ENCODE data around the gene AQP12A. TPM values are rescaled to one million over a fixed set of nuclear protein-coding genes. Genes with fewer than 3 reads are reported as not detected.

AQP12A gene
- polyA plus RNA-seq, 1 of the 3 experiments (the other 2 are of a cell fraction) = not detected

DNA sequence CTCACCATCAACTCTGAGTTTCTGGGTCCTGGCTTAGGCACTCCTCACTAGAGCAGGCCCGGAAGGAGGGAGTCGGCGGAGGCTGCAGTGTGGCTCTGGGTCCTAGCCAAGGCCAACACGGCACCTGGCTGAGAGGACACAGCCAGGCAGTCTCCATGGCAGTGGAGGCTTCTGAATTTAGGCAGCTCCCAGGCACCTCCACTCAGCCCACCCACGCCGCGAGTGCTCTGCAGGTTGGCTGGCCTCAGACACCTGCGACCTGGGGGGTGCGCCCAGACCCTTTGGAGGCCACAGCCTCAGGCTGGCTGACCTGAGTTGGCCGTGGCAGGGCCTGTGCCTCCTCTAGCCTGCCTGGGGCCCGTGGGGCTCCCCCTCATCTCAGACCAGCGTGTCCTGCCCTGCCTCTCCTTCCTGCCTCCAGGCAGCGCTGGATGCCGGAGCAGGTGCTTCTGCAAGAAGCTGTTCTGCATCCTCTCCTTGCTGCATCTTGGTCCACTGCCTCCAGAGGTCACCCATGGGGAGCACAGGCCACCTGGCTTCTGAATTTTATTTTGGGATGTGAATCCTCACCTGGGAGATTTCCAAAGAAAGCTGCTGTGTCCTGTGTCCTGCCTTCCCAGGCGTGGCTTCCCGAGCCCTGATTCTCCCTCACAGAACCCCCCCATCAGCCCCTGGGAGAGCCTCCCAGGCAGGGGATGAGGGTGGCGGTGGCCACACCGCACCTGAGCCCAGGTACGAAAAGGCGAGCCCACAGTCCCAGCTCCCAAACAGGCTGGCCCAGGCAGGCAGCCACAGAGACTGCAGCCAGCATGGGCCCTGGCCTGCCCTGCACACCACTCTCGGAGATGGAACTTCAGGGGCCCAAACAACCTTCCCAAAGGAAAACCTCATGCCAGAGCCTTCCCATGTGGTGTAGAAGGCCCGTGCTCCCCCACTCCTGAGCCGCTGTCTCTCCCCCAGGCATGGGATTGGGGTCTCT lies 23.4 kb downstream of the AQP12A start:
- 36% methylated on average over 6 of the region's 23 CpGs for WGBS (ENCODE audit: low lambda C conversion rate)
- Histone ChIP-seq H3K4me1 (ENCODE audit: control insufficient read depth in 1 of 2, insufficient read depth in 2 of 2, low read depth in 1 of 2, low read length in 1 of 2) (peaks cover 0 to 19% of the 10 kb centered on the region in 2 experiments; a peak in 1 of 4 replicates), H3K27me3 (ENCODE audit: insufficient read depth) (no peaks in the 10 kb centered on the region), H3K36me3 (replicated peaks in 1 of 2; ENCODE audit: control insufficient read depth in 1 of 2, insufficient read depth in 2 of 2, low read length in 1 of 2) (no peaks in the 10 kb centered on the region), H3K9me3 (no peaks in the 10 kb centered on the region), H4K20me1 (ENCODE audit: insufficient read depth) (no peaks in the 10 kb centered on the region), H2AFZ (ENCODE audit: low read depth) (no peak overlapping the region), H3F3A (replicated peaks; ENCODE audit: insufficient read depth) (no peaks in the 10 kb centered on the region), H3K4me2 (no peak overlapping the region), H3K9me2 (no peaks in the 10 kb centered on the region), H3K4me3 (ENCODE audit: low read depth in 2 of 2, low read length in 1 of 2) (no peak overlapping the region), H3K79me2 (ENCODE audit: insufficient read depth) (no peaks in the 10 kb centered on the region), H3K27ac (ENCODE audit: low read depth in 2 of 2, low read length in 1 of 2) (no peak overlapping the region; a peak in 1 of 4 replicates), H3K9ac (no peak overlapping the region)
- CTCF ChIA-PET = interaction anchor here (0.9 to 3.3 kb wide), 4 partner anchors 10 to 126 kb away, joined by 3 to 9 read pairs (median 6); no protein-coding TSS in a partner anchor
- no peak for DNase-seq
- POLR2A ChIA-PET = no interaction called here
- no peak for TF ChIP-seq EP300 (IDR thresholded peaks at IDR 0.05; ENCODE audit: borderline replicate concordance in 1 of 2, low read depth in 1 of 2, low read length in 1 of 2)
- no peak for TF ChIP-seq FOXJ3 (CRISPR knock-in tag; IDR thresholded peaks at IDR 0.05)
- no peak for TF ChIP-seq RFX5 (IDR thresholded peaks at IDR 0.05; ENCODE audit: low read length)
- TF ChIP-seq, protein P1, sequence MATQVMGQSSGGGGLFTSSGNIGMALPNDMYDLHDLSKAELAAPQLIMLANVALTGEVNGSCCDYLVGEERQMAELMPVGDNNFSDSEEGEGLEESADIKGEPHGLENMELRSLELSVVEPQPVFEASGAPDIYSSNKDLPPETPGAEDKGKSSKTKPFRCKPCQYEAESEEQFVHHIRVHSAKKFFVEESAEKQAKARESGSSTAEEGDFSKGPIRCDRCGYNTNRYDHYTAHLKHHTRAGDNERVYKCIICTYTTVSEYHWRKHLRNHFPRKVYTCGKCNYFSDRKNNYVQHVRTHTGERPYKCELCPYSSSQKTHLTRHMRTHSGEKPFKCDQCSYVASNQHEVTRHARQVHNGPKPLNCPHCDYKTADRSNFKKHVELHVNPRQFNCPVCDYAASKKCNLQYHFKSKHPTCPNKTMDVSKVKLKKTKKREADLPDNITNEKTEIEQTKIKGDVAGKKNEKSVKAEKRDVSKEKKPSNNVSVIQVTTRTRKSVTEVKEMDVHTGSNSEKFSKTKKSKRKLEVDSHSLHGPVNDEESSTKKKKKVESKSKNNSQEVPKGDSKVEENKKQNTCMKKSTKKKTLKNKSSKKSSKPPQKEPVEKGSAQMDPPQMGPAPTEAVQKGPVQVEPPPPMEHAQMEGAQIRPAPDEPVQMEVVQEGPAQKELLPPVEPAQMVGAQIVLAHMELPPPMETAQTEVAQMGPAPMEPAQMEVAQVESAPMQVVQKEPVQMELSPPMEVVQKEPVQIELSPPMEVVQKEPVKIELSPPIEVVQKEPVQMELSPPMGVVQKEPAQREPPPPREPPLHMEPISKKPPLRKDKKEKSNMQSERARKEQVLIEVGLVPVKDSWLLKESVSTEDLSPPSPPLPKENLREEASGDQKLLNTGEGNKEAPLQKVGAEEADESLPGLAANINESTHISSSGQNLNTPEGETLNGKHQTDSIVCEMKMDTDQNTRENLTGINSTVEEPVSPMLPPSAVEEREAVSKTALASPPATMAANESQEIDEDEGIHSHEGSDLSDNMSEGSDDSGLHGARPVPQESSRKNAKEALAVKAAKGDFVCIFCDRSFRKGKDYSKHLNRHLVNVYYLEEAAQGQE (IDR thresholded peaks at IDR 0.05; ENCODE audit: low read depth, low read length) = no peak
- TF ChIP-seq TEAD4 (IDR thresholded peaks at IDR 0.05; ENCODE audit: borderline replicate concordance, insufficient read depth) = no peak
- no peak for TF ChIP-seq YY1 (IDR thresholded peaks at IDR 0.05; ENCODE audit: low read depth)
- TF ChIP-seq RXRA (IDR thresholded peaks at IDR 0.05; ENCODE audit: borderline replicate concordance, low read depth) = no peak
- TF ChIP-seq GABPA (IDR thresholded peaks at IDR 0.05; ENCODE audit: low read depth) = no peak
- TF ChIP-seq, protein P2, sequence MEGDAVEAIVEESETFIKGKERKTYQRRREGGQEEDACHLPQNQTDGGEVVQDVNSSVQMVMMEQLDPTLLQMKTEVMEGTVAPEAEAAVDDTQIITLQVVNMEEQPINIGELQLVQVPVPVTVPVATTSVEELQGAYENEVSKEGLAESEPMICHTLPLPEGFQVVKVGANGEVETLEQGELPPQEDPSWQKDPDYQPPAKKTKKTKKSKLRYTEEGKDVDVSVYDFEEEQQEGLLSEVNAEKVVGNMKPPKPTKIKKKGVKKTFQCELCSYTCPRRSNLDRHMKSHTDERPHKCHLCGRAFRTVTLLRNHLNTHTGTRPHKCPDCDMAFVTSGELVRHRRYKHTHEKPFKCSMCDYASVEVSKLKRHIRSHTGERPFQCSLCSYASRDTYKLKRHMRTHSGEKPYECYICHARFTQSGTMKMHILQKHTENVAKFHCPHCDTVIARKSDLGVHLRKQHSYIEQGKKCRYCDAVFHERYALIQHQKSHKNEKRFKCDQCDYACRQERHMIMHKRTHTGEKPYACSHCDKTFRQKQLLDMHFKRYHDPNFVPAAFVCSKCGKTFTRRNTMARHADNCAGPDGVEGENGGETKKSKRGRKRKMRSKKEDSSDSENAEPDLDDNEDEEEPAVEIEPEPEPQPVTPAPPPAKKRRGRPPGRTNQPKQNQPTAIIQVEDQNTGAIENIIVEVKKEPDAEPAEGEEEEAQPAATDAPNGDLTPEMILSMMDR (IDR thresholded peaks at IDR 0.05) = no peak
- TF ChIP-seq, protein P3, sequence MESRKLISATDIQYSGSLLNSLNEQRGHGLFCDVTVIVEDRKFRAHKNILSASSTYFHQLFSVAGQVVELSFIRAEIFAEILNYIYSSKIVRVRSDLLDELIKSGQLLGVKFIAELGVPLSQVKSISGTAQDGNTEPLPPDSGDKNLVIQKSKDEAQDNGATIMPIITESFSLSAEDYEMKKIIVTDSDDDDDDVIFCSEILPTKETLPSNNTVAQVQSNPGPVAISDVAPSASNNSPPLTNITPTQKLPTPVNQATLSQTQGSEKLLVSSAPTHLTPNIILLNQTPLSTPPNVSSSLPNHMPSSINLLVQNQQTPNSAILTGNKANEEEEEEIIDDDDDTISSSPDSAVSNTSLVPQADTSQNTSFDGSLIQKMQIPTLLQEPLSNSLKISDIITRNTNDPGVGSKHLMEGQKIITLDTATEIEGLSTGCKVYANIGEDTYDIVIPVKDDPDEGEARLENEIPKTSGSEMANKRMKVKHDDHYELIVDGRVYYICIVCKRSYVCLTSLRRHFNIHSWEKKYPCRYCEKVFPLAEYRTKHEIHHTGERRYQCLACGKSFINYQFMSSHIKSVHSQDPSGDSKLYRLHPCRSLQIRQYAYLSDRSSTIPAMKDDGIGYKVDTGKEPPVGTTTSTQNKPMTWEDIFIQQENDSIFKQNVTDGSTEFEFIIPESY (IDR thresholded peaks at IDR 0.05; ENCODE audit: borderline replicate concordance, low read depth) = no peak
- no peak for TF ChIP-seq FOSL2 (IDR thresholded peaks at IDR 0.05; ENCODE audit: borderline replicate concordance, low read depth)
- no peak for TF ChIP-seq POLR2AphosphoS5 (IDR thresholded peaks at IDR 0.05; ENCODE audit: low read depth, low read length)
- TF ChIP-seq EZH2phosphoT487 (IDR thresholded peaks at IDR 0.05; ENCODE audit: borderline replicate concordance, low read depth) = no peak
- TF ChIP-seq SIN3A (IDR thresholded peaks at IDR 0.05; ENCODE audit: borderline replicate concordance, low read depth, low read length) = no peak
- no peak for TF ChIP-seq GATA2 (CRISPR knock-in tag; IDR thresholded peaks at IDR 0.05)

Measured in SK-N-SH (cell line).